Neural progenitor cell (in vitro differentiated cells): ENCODE measurements around the gene DDX47. TPM values are rescaled to one million over a fixed set of nuclear protein-coding genes. Genes with fewer than 3 reads are reported as not detected.

Experiments used
- DNase-seq: peaks from one replicate; pipeline ENCODE4 v3.0.0-alpha.2; 2016; ENCODE audit warnings: low spot score
- H2AFZ ChIP-seq: fragments of 200-600 bp; sonication (generic); replicated peaks from 2 replicates; pipeline ENCODE4 v1.6.1; 2016; ENCODE audit warnings: antibody characterized with exemption
- H3F3A ChIP-seq: fragments of 200-600 bp; sonication (generic); 2 replicates; pipeline ENCODE4 v1.6.1; 2016; ENCODE audit warnings: antibody characterized with exemption, low read depth
- H3K27ac ChIP-seq: fragments of 200-600 bp; sonication (generic); 2 replicates; pipeline ENCODE4 v1.5.1; 2016; ENCODE audit warnings: mild to moderate bottlenecking
- H3K27me3 ChIP-seq: fragments of 200-600 bp; sonication (generic); 2 replicates; pipeline ENCODE4 v1.6.1; 2016; ENCODE audit warnings: mild to moderate bottlenecking, moderate library complexity
- H3K36me3 ChIP-seq: fragments of 200-600 bp; sonication (generic); 2 replicates; pipeline ENCODE4 v1.5.1; 2016
- H3K4me1 ChIP-seq: fragments of 200-600 bp; sonication (generic); 2 replicates; pipeline ENCODE4 v1.6.1; 2016; ENCODE audit warnings: mixed run types
- H3K4me2 ChIP-seq: fragments of 200-600 bp; sonication (generic); 2 replicates; pipeline ENCODE4 v1.6.1; 2016
- H3K4me3 ChIP-seq: fragments of 200-600 bp; sonication (generic); 2 replicates; pipeline ENCODE4 v1.5.1; 2016
- H3K79me2 ChIP-seq: fragments of 200-600 bp; sonication (generic); 2 replicates; pipeline ENCODE4 v1.6.1; 2016; ENCODE audit warnings: low read depth
- H3K9ac ChIP-seq: fragments of 200-600 bp; sonication (generic); 2 replicates; pipeline ENCODE4 v1.6.1; 2016
- H3K9me3 ChIP-seq: fragments of 200-600 bp; sonication (generic); 2 replicates; pipeline ENCODE4 v1.5.1; 2016; ENCODE audit warnings: low read depth
- H4K20me1 ChIP-seq: fragments of 200-600 bp; sonication (generic); 2 replicates; pipeline ENCODE4 v1.6.1; 2016; ENCODE audit warnings: low read depth
- H3K27ac Mint-ChIP-seq: 3 replicates; pipeline ENCODE4 v1.8.0; 2021; ENCODE audit warnings: mixed read lengths
- H3K27me3 Mint-ChIP-seq: 2 replicates; pipeline ENCODE4 v1.8.0; 2022; ENCODE audit warnings: low read depth, mild to moderate bottlenecking, inconsistent platforms, moderate library complexity, mixed read lengths; ENCODE audit not compliant: insufficient read depth
- H3K36me3 Mint-ChIP-seq: 3 replicates; pipeline ENCODE4 v1.8.0; 2021; ENCODE audit warnings: mixed read lengths
- H3K4me1 Mint-ChIP-seq: 3 replicates; pipeline ENCODE4 v1.8.0; 2021; ENCODE audit warnings: mixed read lengths
- H3K4me3 Mint-ChIP-seq: 3 replicates; pipeline ENCODE4 v1.8.0; 2021; ENCODE audit warnings: mild to moderate bottlenecking, moderate library complexity, mixed read lengths
- H3K9me3 Mint-ChIP-seq: 3 replicates; pipeline ENCODE4 v1.8.0; 2020; ENCODE audit warnings: mixed read lengths
- EZH2 ChIP-seq: fragments of 200-600 bp; sonication (generic); IDR thresholded peaks from 2 replicates; pipeline ENCODE4 v1.6.1; 2017; ENCODE audit warnings: antibody characterized with exemption, mild to moderate bottlenecking, moderate library complexity
- EZH2phosphoT487 ChIP-seq: fragments of 200-600 bp; sonication (generic); IDR thresholded peaks from 2 replicates; pipeline ENCODE4 v1.6.1; 2017; ENCODE audit warnings: antibody characterized with exemption
- total RNA-seq: library from RNA; depleted of rRNA; stranded (reverse); fragments of >200 nt; gene quantifications from 2 replicates; pipeline ENCODE4 v1.2.3, GENCODE V29; 2015; ENCODE audit warnings: low replicate concordance
- TF ChIP-seq, protein P1 (sequence below): fragments of 200-600 bp; sonication (generic); IDR thresholded peaks from 2 replicates; pipeline ENCODE4 v1.5.1; 2017; ENCODE audit warnings: antibody characterized with exemption, mild to moderate bottlenecking

Gene DDX47
- total RNA-seq, 1 donor from 2014 or later = 107 TPM

DNA sequence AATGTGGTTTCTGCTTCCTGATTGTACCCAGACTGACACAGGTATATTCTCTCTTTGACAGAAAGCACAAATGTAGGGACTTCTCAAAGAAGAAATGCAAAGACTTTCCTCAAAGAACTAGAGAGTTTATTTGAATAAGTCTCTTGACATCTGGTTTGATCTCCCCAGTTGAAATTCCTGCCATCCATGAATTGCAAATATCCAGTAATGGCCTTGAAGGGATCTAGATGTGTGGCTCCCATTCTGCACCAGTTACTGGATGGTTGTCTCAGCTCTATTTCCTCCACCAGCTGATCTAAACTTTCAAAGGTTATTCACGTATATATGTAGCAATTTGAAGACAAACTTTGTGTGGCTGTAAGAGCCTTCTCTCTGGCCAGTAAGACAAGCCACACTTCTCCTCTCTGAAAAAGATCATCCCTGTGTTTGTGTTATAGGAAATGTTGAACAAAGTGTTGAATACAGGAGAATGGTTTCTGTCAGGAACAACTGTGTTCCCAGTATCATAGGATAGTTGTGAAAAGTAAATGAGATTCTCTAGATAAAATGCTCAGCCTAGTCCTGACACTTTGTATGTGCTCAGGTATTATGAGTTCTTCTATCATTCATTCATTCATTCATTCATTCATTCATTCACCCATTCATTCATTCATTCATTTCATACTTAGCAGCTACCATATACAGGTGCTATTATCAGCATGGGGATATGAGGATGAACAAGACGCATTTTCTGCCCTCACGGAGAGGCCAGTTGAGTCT is 55.5 kb downstream of the DDX47 start:
- Histone ChIP-seq H3K79me2 (no peaks in the 10 kb centered on the region), H3K27me3 (no peaks in the 10 kb centered on the region), H3K4me2 (no peak overlapping the region), H3K27ac (no peak overlapping the region), H3K36me3 (no peaks in the 10 kb centered on the region), H3K9me3 (no peaks in the 10 kb centered on the region), H3K9ac (no peak overlapping the region), H3F3A (no peaks in the 10 kb centered on the region), H2AFZ (no peak overlapping the region), H4K20me1 (no peaks in the 10 kb centered on the region), H3K4me1 (no peaks in the 10 kb centered on the region), H3K4me3 (no peak overlapping the region)
- no peak for DNase-seq
- Mint-ChIP-seq H3K36me3 (peaks cover 2% of the 10 kb centered on the region), H3K9me3 (no peaks in the 10 kb centered on the region), H3K4me3 (no peak overlapping the region), H3K4me1 (peaks cover 12% of the 10 kb centered on the region), H3K27ac (no peak overlapping the region), H3K27me3 (no peaks in the 10 kb centered on the region)
- TF ChIP-seq EZH2phosphoT487 (no peak), EZH2 (no peak)
- TF ChIP-seq, protein P1, sequence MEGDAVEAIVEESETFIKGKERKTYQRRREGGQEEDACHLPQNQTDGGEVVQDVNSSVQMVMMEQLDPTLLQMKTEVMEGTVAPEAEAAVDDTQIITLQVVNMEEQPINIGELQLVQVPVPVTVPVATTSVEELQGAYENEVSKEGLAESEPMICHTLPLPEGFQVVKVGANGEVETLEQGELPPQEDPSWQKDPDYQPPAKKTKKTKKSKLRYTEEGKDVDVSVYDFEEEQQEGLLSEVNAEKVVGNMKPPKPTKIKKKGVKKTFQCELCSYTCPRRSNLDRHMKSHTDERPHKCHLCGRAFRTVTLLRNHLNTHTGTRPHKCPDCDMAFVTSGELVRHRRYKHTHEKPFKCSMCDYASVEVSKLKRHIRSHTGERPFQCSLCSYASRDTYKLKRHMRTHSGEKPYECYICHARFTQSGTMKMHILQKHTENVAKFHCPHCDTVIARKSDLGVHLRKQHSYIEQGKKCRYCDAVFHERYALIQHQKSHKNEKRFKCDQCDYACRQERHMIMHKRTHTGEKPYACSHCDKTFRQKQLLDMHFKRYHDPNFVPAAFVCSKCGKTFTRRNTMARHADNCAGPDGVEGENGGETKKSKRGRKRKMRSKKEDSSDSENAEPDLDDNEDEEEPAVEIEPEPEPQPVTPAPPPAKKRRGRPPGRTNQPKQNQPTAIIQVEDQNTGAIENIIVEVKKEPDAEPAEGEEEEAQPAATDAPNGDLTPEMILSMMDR = no peak

DNA sequence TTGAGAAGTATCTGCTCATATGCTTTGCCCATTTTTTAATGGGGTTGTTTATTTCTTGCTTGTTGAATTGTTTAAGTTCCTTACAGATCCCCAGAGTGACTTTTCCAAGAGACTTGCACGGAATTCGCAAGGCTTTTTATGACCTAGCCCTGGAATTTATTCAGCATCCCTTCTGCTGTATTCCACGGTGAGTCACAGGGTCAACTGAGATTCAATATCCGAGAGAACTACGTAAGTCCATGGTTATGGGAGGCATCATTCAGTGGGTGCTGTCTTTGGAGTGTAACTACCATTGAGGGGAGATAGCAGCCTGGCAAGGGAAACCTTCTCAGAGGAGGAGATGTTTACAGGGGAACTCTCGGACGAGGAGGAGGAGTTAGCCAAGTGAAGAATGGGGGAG is 57.3 kb downstream of the DDX47 start:
- no peak overlapping the region for H3K27ac Mint-ChIP-seq
- H3K79me2 ChIP-seq = no peaks in the 10 kb centered on the region
- peaks cover 21% of the 10 kb centered on the region for H3K4me1 Mint-ChIP-seq
- TF ChIP-seq EZH2phosphoT487 (no peak), EZH2 (no peak)
- TF ChIP-seq, protein P1 = no peak
- no peaks in the 10 kb centered on the region for H3F3A ChIP-seq
- H4K20me1 ChIP-seq = no peaks in the 10 kb centered on the region
- H3K4me3 Mint-ChIP-seq = no peak overlapping the region
- no peaks in the 10 kb centered on the region for H3K27me3 Mint-ChIP-seq
- no peak overlapping the region for H3K4me2 ChIP-seq
- H3K36me3 Mint-ChIP-seq = no peaks in the 10 kb centered on the region
- H3K9me3 Mint-ChIP-seq = no peaks in the 10 kb centered on the region
- H3K4me1 ChIP-seq = no peaks in the 10 kb centered on the region
- no peaks in the 10 kb centered on the region for H3K9me3 ChIP-seq
- H3K9ac ChIP-seq = no peak overlapping the region
- DNase-seq = no peak
- no peak overlapping the region for H3K27ac ChIP-seq
- H3K36me3 ChIP-seq = no peaks in the 10 kb centered on the region
- H3K27me3 ChIP-seq = no peaks in the 10 kb centered on the region
- H2AFZ ChIP-seq = no peak overlapping the region
- H3K4me3 ChIP-seq = no peak overlapping the region

DNA sequence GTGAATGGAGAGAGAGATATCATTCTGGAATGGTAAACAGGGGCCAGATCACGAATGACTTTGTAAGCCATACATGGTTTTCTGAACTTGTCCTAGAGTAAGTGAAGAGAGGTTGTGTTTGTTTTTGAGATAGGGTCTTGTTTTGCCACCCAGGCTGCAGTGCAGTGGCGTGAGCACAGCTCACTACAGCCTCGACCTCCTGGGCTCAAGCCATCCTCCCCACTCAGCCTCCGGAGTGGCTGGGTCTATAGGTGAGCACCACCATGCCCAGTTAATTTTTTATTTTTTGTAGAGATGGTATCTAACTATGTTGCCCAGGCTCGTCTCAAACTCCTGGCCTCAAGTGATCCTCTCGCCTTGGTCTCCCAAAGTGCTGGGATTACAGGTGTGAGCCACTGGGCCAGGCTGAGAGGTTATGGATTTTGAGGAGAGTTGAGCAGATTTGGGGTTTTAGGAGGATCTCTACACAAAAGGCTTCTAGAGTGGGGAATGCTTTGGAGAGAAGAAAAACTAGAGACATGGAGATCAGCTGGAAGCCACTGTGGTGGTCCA is 58.5 kb downstream of the DDX47 start:
- Histone ChIP-seq H3F3A (no peaks in the 10 kb centered on the region), H3K27me3 (no peaks in the 10 kb centered on the region), H3K27ac (no peak overlapping the region), H3K9me3 (no peaks in the 10 kb centered on the region), H4K20me1 (no peaks in the 10 kb centered on the region), H3K9ac (no peak overlapping the region), H2AFZ (no peak overlapping the region), H3K36me3 (no peaks in the 10 kb centered on the region), H3K4me1 (no peaks in the 10 kb centered on the region), H3K4me2 (no peak overlapping the region), H3K4me3 (no peak overlapping the region), H3K79me2 (no peaks in the 10 kb centered on the region)
- Mint-ChIP-seq H3K4me3 (no peak overlapping the region), H3K4me1 (peaks cover 21% of the 10 kb centered on the region), H3K27me3 (no peaks in the 10 kb centered on the region), H3K9me3 (no peaks in the 10 kb centered on the region), H3K36me3 (peaks cover 3% of the 10 kb centered on the region), H3K27ac (no peak overlapping the region)
- no peak for DNase-seq
- TF ChIP-seq EZH2 (no peak), EZH2phosphoT487 (no peak)
- TF ChIP-seq, protein P1 = no peak
